GM19193 (cell line): ENCODE results near the gene ITPA.

Source experiments
- POLR2A ChIP-seq: IDR thresholded peaks from 4 replicates; pipeline ENCODE4 v1.6.1; 2011; ENCODE audit not compliant: insufficient read depth, insufficient read length; ENCODE audit errors: extremely low read depth

Gene ITPA

DNA sequence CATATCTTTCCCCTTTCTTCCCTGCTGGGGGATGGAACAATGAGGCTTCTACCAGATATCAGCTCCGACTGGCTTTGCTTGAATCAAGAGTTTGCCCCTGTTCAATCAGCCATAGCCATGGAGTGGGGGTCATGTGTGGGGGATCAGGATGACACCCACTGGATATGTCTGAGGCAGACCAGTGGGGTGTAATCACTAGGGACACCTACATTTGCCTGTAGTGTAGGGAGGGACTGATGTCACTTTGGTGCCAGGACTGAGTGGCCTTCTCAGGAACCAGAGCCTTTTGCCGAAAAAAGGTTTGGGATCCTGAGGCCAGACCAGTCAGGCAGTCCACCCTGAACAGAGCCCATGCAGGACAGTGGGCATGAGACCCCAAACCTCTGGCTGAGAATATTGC, 1.0 kb downstream of the ITPA start:
- no peak for TF ChIP-seq POLR2A

GRCh38 chr20:3213226-3213625, 3.9 kb downstream of the ITPA start:
- TF ChIP-seq POLR2A = no peak

GRCh38 chr20:3218307-3218988, 9.2 kb downstream of the ITPA start:
- no peak for TF ChIP-seq POLR2A

- TF ChIP-seq POLR2A = no peak
Measured at GRCh38 chr20:3221398-3222226, 12.3 kb downstream of the ITPA start.

GRCh38 chr20:3222635-3223600, 13.6 kb downstream of the ITPA start:
- TF ChIP-seq POLR2A = no peak

- no peak for TF ChIP-seq POLR2A
Measured at GRCh38 chr20:3223651-3223993, 14.3 kb downstream of the ITPA start.

DNA sequence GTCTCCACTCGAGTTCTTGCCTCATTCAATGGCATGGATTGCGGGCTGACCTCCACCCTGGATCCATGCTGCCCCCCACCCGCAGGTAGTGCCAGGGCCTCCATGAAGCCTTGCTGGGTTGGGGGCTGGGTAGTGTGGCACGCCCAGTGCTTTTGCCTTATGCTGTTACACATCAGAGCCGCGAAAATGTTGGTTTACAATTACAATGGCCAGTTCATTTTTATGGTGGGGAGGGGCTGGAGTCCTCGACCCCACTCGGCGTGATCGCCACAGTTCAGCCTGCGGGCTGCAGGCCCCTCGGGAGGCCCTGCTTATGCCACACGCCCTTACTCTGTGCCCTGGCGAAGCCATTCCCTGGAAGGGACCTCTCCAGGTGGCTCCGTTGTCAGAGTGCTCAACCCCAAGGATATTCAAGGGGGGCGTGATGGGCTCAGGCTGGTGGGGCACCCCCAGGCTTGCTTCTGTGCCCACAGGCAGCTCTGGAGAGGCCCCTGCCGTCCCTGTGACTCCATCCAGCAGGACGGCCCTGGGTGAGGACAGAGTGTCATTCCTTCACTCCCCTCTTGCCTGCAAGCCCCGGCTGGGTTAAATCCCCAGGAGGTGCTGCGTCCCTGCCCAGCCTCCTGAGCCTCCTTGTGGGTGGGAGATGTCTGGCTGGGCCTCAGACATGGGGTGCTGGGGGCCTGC, 14.8 kb downstream of the ITPA start:
- TF ChIP-seq POLR2A = no peak

GRCh38 chr20:3224681-3225421, 15.6 kb downstream of the ITPA start:
- TF ChIP-seq POLR2A = no peak

DNA sequence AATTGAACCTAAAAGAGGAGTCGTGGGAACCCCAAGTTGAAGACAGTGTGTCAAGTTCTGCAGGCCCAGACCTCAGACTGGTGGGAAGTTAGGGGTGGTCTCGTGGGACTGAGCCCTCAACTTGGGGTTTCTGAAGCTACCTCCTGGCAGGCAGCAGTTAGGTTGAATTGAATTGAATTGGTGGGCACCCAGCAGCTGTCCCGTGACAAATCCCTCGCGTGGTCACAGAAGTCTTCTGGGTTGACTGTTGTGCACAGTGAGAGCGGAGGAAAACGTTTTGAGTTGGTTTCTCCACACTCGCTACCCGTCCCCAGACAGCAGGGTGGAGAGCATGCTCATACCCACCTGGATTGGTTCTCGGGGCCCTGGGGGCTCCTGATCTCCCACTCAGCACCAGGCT, 16.8 kb downstream of the ITPA start:
- no peak for TF ChIP-seq POLR2A

- TF ChIP-seq POLR2A = no peak
Measured at GRCh38 chr20:3226864-3227263, 17.6 kb downstream of the ITPA start.

DNA sequence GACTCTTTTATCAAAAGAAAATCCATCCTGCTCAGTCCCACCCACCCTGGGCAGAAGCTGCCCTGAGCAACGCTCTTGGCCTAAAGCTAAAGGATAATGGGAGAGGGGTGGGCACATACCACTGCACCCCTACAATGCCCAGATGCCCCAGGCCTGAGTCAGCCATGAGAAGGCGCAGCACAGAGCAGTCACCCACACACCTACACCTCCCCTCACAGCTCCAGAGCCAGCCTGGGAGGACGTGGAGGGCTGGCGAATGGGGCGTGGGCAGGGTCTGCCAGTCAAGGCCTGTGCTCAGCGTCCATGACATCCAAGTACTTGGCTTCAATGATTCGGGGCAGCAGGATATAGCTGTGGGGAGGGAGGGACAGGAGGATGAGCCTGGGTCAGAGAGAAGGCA, 18.2 kb downstream of the ITPA start:
- no peak for TF ChIP-seq POLR2A

GRCh38 chr20:3227936-3228749, 18.8 kb downstream of the ITPA start:
- TF ChIP-seq POLR2A = no peak

DNA sequence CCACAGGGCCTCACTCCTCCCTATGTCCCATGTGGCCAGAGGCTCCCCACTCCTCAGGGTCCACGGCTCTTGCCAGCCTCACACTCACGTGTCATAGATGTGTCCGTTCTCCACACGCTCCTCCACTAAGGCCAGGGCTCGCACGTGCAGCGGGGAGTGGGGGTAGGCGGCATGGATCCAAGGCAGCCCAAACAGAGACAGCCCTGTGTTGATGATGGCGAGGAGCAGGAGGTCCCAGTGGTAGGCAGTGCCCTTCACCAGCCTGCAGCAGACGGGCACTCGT, 19.4 kb downstream of the ITPA start:
- TF ChIP-seq POLR2A = no peak
